K562 (cell line): ENCODE data around the gene SCAF11. TPM values are rescaled to one million over a fixed set of nuclear protein-coding genes. Genes with fewer than 3 reads are reported as not detected.

Source experiments
- BACH1 ChIP-seq: fragments of 200-800 bp; sonication (Bioruptor generic); IDR thresholded peaks from 2 replicates; pipeline ENCODE4 v1.6.1; 2016; ENCODE audit warnings: missing genetic modification characterization, missing compliant biosample characterization
- CBFB ChIP-seq: sonication (generic); formaldehyde crosslinking; IDR thresholded peaks from 2 replicates; pipeline ENCODE4 v1.4.0; 2020; ENCODE audit warnings: mild to moderate bottlenecking, missing genetic modification reagents
- CBX2 ChIP-seq: fragments of 200-600 bp; sonication (generic); IDR thresholded peaks from one replicate; pipeline ENCODE4 v1.6.1; 2012; ENCODE audit warnings: mild to moderate bottlenecking, low read length, inconsistent platforms; ENCODE audit not compliant: insufficient read depth, poor library complexity, severe bottlenecking
- CHD1 ChIP-seq: fragments of 200-600 bp; sonication (generic); IDR thresholded peaks from one replicate; pipeline ENCODE4 v1.6.1; 2012; ENCODE audit warnings: mild to moderate bottlenecking, moderate library complexity, low read length, inconsistent platforms
- CREM ChIP-seq: IDR thresholded peaks from 2 replicates; pipeline ENCODE4 v1.6.1; 2014; ENCODE audit warnings: antibody characterized with exemption, low read depth
- ETS2 ChIP-seq: IDR thresholded peaks from 2 replicates; pipeline ENCODE4 v1.6.1; 2016; ENCODE audit warnings: borderline replicate concordance, missing genetic modification characterization, mild to moderate bottlenecking, moderate library complexity, missing compliant biosample characterization; ENCODE audit not compliant: poor library complexity, severe bottlenecking
- FOXM1 ChIP-seq, 2 experiments: fragments of 450-650 bp in 1 of 2; sonication (generic) in 1 of 2; formaldehyde crosslinking in 1 of 2; IDR thresholded peaks; 2 replicates each; pipeline versions ENCODE4 v1.6.1 to v1.9.0; 2017 to 2022; ENCODE audit warnings: low read depth in 2 of 2, mild to moderate bottlenecking in 2 of 2, missing genetic modification reagents in 1 of 2, moderate library complexity in 1 of 2
- KLF1 ChIP-seq: fragments of 450-650 bp; IDR thresholded peaks from 2 replicates; pipeline ENCODE4 v1.6.1; 2016; ENCODE audit warnings: missing genetic modification characterization, missing compliant biosample characterization
- MCM5 ChIP-seq: fragments of 450-650 bp; IDR thresholded peaks from 2 replicates; pipeline ENCODE4 v1.6.1; 2016; ENCODE audit warnings: low read depth
- NR2C1 ChIP-seq, 2 experiments: fragments of 450-650 bp; IDR thresholded peaks; 2 replicates each; pipeline ENCODE4 v1.6.1; 2017; ENCODE audit warnings: mild to moderate bottlenecking in 2 of 2, antibody characterized with exemption in 1 of 2, inconsistent platforms in 1 of 2, missing compliant biosample characterization in 1 of 2, missing genetic modification characterization in 1 of 2
- PTRF ChIP-seq: fragments of 450-650 bp; IDR thresholded peaks from 2 replicates; pipeline ENCODE4 v1.6.1; 2016; ENCODE audit warnings: mild to moderate bottlenecking, missing genetic modification characterization, missing compliant biosample characterization
- SMARCA4 ChIP-seq: fragments of 450-650 bp; IDR thresholded peaks from 2 replicates; pipeline ENCODE4 v1.6.1; 2016
- TAF1 ChIP-seq: IDR thresholded peaks from 2 replicates; pipeline ENCODE4 v1.6.1; 2011; ENCODE audit warnings: mild to moderate bottlenecking, low read length, moderate library complexity; ENCODE audit not compliant: insufficient read depth, control insufficient read depth, severe bottlenecking; ENCODE audit errors: extremely low read depth
- ZKSCAN3 ChIP-seq: fragments of 250-450 bp; sonication (Bioruptor Pico); IDR thresholded peaks from 2 replicates; pipeline ENCODE4 v1.4.0; 2020
- ZNF146 ChIP-seq: IDR thresholded peaks from one replicate; pipeline ENCODE4 v1.6.1; 2018; ENCODE audit warnings: missing compliant biosample characterization; ENCODE audit not compliant: unreplicated experiment
- ZNF407 ChIP-seq: fragments of 450-650 bp; IDR thresholded peaks from 2 replicates; pipeline ENCODE4 v1.6.1; 2016; ENCODE audit warnings: low read depth
- ZNF512 ChIP-seq: IDR thresholded peaks from 2 replicates; pipeline ENCODE4 v1.6.1; 2016; ENCODE audit warnings: missing genetic modification characterization, missing compliant biosample characterization
- ZNF668 ChIP-seq: fragments of 250-450 bp; sonication (Bioruptor Pico); IDR thresholded peaks from 2 replicates; pipeline ENCODE4 v1.8.0; 2022; ENCODE audit warnings: mild to moderate bottlenecking, inconsistent platforms
- polyA plus RNA-seq, 8 experiments: library from polyadenylated mRNA; depleted of rRNA in 4 of 8; stranded (reverse) in 5 of 8; unstranded in 3 of 8; fragments of >200 nt; fragmentation: Nextera tagmentation in 2 of 8; fragmentation: Illumina TruSeq in 1 of 8; extraction: Ambion mirVana in 2 of 8; extraction: Trizol in 1 of 8; gene quantifications; 2 replicates each; pipeline versions ENCODE4 v1.2.1 to v1.2.3, GENCODE V29; 2011 to 2014; ENCODE audit warnings: inconsistent platforms in 1 of 8, missing spikeins in 1 of 8
- total RNA-seq, 7 experiments: library from RNA; depleted of rRNA in 6 of 7; stranded (reverse); fragments of >200 nt in 6 of 7; fragmentation: Illumina TruSeq in 2 of 7; extraction: Trizol in 2 of 7; gene quantifications; 2 replicates each; pipeline versions ENCODE4 v1.2.1 to v1.2.3, GENCODE V29; 2011 to 2021; ENCODE audit warnings: low replicate concordance in 1 of 7

Gene SCAF11
- total and polyA plus RNA-seq, 9 of the 15 experiments (the other 6 are each of a cell fraction or from before 2014, with no cell fraction given), result 30.4 to 119 (median 80.0) TPM

- TF ChIP-seq ZNF146 (CRISPR knock-in tag) (peak; percentile 6), ZNF407 (no peak), CBX2 (no peak), CHD1 (no peak), ZNF668 (no peak), NR2C1 (IDR thresholded peaks at IDR 0.05) (no peak), NR2C1 (tag; IDR thresholded peaks at IDR 0.05) (peak; percentile 10; the same call in 1 of the 2 replicates), PTRF (no peak), BACH1 (tag) (no peak), MCM5 (no peak), SMARCA4 (no peak; the same call in none of the 2 replicates), CREM (peak; percentile 71), ZNF512 (no peak), TAF1 (peak; percentile 58), FOXM1 (IDR thresholded peaks at IDR 0.05; ENCODE audit: low read depth) (no peak), FOXM1 (CRISPR knock-in tag; IDR thresholded peaks at IDR 0.05; ENCODE audit: low read depth) (no peak), ETS2 (tag) (no peak), ZKSCAN3 (CRISPR knock-in tag) (no peak), KLF1 (tag) (no peak), CBFB (CRISPR knock-in tag) (no peak)
Measured at GRCh38 chr12:45991284-45992249, 1.2 kb upstream of the SCAF11 start (continued).
